IPS-18c (cell line): ENCODE data around the gene SYT8.
"Not testable (repeated sequence)": the region's sequence is repeated elsewhere in the genome, so short reads cannot be mapped to it uniquely, and the experiment has no call there.

Experiments
- H3K4me3 ChIP-seq: 2 replicates; pipeline ENCODE4 v1.7.0; 2013; ENCODE audit warnings: low read depth, mild to moderate bottlenecking, low read length, moderate library complexity; ENCODE audit not compliant: insufficient read depth
- H3K9me3 ChIP-seq: one replicate; pipeline ENCODE4 v1.6.1; 2013; ENCODE audit warnings: mild to moderate bottlenecking, low read length, moderate library complexity; ENCODE audit not compliant: control insufficient read depth, insufficient read depth

Gene SYT8

GRCh38 chr11:1882265-1883238 is 47.8 kb downstream of the SYT8 start:
- H3K9me3 ChIP-seq, result no peaks in the 10 kb centered on the region
- no peak overlapping the region for H3K4me3 ChIP-seq

DNA sequence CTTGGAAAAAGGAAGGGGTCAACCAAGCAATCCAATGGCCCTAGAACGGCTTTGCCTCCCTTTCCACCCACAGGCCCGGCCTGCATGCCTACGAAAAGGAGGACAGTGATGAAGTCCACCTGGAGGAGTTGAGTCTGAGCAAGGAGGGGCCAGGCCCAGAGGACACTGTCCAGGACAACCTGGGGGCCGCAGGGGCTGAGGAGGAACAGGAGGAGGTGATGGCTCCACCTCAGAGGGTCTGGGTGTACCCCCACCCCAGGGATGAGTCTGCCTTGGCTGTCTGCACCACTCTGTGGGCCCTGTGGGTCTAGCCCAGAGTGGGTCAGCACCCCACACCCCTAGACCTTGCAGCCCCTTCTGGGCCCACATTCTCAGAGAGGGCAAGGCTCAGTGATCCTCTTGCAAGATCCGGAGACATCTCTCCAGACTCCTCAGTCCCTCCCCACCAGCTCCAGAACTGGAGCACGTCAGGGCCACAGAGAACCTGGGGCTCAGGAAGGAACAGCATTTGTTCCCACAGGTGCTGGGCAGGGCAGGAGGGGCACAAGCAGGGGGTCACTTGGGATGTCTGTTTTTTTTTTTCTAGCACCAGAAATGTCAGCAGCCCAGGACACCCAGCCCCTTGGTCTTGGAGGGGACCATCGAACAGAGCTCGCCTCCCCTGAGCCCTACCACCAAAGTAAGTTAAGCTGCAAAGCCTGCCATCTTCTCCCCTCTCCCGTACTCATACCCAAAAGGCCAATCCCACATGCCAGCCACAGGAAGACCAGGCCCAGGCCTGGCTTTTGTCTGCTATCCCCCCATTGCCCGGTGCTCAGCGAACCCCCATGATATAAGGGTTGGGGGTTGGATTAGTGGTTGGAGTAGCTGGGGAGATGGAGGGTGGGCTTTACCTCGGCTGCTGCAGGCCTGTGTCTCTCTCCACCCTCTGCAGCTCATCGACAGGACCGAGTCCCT is 48.8 kb downstream of the SYT8 start:
- no peak overlapping the region for H3K4me3 ChIP-seq
- H3K9me3 ChIP-seq, result no peaks in the 10 kb centered on the region

GRCh38 chr11:1884303-1884700 is 49.5 kb downstream of the SYT8 start:
- no peak overlapping the region for H3K4me3 ChIP-seq
- H3K9me3 ChIP-seq, result no peaks in the 10 kb centered on the region

DNA sequence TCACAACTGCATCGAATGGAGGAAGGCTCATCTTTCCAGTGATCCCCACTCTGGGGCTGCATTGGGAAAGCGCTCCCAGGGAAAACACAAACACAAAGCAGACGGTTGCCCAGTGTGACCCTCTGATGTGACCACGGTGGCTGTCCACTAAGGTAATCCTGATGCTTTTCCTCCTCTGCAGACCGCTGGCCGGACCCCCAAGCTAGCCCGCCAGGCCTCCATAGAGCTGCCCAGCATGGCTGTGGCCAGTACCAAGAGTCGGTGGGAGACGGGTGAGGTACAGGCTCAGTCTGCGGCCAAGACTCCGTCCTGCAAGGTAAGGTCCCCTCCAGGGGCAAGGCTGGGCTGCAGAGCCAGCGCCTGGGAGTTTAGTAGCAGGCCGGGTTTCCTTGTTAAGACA is 51.8 kb downstream of the SYT8 start:
- H3K4me3 ChIP-seq, H3K9me3 ChIP-seq: not testable (repeated sequence)
